AG10803 (cell line): Measurements from ENCODE around the gene CMIP.
"Not testable (repeated sequence)": the region's sequence is repeated elsewhere in the genome, so short reads cannot be mapped to it uniquely, and the experiment has no call there.

Experiments used
- DNase-seq: peaks from one replicate; pipeline ENCODE4 v3.0.0; 2010; ENCODE audit warnings: low read depth
- H3K4me3 ChIP-seq: 2 replicates; pipeline ENCODE4 v1.5.1; 2011; ENCODE audit warnings: mild to moderate bottlenecking, low read length, control low read depth
- TF ChIP-seq, protein P1 (sequence below): conservative IDR thresholded peaks from 2 replicates; pipeline ENCODE4 v1.5.1; 2011; ENCODE audit warnings: mild to moderate bottlenecking, low read length, control low read depth, inconsistent platforms

Gene CMIP

DNA sequence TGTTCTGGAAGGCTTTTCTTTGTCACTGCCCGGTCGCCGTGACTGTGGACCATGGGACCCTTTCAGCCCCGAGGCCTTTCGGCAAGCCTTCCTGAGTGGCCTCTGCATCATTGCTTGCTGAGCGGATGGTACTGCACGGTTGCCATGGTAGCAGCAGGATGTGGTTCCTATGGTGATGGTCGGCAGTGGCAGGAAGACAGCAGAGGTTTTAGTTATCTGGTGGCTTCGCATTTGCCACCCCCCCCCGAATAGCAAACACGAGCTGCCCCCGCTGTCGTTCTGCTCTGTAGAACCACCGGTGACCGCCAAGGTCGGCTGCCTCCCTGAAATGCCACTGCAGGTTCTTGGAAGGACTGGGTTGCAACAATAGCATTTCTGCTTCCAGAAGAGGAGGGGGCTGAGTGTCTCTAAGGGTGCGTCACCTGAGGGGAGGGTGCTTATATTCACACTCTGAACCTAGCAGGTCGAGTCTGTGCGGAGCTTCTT, 76.6 kb downstream of the CMIP start:
- H3K4me3 ChIP-seq: no peak overlapping the region
- TF ChIP-seq, protein P1, sequence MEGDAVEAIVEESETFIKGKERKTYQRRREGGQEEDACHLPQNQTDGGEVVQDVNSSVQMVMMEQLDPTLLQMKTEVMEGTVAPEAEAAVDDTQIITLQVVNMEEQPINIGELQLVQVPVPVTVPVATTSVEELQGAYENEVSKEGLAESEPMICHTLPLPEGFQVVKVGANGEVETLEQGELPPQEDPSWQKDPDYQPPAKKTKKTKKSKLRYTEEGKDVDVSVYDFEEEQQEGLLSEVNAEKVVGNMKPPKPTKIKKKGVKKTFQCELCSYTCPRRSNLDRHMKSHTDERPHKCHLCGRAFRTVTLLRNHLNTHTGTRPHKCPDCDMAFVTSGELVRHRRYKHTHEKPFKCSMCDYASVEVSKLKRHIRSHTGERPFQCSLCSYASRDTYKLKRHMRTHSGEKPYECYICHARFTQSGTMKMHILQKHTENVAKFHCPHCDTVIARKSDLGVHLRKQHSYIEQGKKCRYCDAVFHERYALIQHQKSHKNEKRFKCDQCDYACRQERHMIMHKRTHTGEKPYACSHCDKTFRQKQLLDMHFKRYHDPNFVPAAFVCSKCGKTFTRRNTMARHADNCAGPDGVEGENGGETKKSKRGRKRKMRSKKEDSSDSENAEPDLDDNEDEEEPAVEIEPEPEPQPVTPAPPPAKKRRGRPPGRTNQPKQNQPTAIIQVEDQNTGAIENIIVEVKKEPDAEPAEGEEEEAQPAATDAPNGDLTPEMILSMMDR: no peak
- no peak for DNase-seq

DNA sequence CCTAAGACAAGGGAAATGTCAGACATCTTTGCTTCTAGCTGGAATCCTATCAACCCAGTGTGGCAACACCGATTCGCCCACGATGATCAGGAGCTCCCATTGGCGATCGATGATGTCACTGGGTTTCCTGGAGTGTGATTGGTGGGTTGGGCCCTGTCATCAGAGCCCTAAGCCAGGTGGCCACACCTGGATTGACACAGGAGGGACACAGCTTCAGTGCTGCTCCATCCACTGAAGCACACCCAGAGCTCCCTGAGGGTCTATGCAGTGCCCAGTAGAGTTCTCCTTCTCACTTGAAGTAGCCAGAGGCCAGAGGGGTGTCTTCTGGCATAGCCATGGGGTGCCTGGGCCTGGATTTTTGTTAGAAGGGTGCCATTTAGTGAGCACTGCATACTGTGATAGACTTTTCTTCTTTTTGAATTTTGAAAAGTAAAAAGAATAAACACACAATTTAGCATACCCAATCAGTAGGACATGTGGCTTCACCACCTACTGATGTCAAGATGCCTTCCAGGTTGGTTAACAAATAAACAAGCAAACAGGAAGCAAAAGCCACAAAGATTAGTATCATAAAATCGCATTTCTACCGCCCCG, 77.6 kb downstream of the CMIP start:
- no peak for DNase-seq
- TF ChIP-seq, protein P1: no peak

DNA sequence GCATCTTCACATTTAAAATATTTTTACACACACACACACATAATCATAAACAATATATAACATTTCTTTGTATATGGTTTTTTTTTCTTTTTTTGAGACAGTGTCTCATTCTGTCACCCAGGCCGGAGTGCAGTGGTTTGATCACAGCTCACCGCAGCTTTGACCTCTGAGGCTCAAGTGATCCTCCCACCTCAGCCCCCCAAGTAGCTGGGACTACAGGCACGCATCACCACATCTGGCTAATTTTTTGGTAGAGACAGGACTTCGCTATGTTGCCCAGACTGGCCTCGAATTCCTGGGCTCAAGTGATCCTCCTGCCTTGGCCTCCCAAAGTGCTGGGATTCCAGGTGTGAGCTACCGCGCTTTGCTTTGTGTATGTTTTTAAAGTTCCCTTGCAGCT, 78.2 kb downstream of the CMIP start:
- H3K4me3 ChIP-seq, DNase-seq: not testable (repeated sequence)

More for the DNA sequence above, 77.6 kb downstream of the CMIP start:
- H3K4me3 ChIP-seq: no peak overlapping the region

DNA sequence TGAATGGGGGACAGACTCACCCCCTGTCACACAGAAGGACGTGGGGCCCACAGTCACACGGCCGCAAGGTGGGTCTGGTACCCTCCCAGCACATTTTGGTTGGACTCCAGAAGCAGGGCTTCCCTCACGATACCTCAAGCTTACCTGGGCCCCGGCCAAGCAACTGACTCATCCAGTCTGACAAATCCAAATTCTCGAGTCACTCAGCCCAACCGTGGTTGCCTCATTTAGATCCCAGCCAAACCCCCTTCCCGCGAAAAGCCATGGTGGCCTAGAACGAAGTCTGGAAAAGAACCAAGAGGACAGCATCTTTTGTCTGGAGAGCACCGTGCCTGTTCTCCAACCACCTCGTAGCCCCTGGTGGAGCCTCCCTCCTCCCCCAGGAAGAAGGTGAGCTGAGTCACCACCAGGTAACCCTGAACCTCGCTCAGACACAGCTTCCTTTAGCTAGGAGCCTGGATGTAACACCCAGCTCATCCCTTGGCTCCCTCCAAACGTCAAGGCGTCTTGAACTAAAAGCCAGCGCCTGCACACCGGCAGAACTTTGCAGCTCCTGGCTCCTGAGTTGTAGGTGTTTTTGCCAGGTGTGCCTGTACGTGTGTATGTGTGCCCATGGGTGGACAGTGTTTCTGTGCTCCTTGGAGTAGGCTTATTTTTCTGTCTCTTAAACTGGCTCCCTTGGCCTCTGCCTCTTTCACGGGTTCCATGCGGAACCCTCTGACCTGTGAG, 78.9 kb downstream of the CMIP start:
- TF ChIP-seq, protein P1: no peak
- peak; percentile 81 for DNase-seq
- H3K4me3 ChIP-seq: no peak overlapping the region

DNA sequence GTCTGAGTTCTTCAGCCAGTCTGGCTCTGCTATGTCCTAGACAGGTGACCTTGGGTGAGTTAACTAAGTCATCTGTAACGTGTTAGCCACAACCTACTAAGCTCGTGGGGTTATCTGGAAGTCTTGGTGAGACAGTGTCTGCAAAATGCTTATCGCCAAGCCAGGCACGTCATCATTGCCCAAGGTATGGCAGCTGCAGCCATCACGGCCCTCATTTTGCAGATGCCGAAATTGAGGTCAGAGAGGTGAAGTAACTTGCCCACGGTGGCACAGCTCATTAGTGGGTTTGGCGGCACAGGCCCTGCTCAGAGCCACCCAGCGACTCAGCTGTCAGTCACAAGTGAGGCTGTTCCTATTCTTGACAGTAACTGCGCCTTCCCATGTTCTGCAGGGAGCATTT, 79.8 kb downstream of the CMIP start:
- TF ChIP-seq, protein P1: no peak
- no peak for DNase-seq
- H3K4me3 ChIP-seq: no peak overlapping the region

DNA sequence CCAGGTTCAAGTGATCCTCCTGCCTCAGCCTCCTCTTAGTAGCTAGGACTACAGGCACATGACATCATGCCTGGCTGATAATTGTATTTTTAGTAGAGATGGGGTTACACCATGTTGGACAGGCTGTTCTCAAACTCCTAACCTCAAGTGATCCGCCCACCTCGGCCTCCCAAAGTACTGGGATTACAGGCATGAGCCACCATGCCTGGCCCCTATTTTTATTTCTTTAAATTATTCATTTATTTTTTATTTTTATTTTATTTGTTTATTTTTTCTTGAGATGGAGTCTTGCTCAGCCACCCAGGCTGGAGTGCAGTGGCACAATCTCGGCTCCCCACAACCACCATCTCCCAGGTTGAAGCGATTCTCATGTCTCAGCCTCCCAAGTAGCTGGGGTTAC, 80.3 kb downstream of the CMIP start:
- DNase-seq, H3K4me3 ChIP-seq: not testable (repeated sequence)

DNA sequence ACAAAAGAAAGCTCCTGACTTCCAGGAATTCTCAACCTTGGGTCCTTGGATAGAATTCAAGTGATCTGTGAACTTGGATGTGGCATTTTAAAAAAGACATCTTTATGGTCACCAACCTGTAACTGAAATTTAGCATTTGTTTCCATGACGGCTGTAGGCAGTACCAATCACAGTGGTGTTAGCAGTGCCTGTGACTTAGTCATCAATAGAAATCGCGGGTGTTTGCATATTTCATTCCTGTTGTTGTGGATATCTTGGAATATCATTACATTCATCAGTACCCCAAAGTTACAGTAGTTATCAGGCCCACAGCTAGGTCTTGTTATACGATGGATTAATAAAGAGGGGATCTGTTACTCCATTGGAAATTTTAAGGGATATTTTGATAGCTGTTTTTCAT, 81.6 kb downstream of the CMIP start:
- DNase-seq: peak; percentile 30
- no peak overlapping the region for H3K4me3 ChIP-seq
- TF ChIP-seq, protein P1: no peak

DNA sequence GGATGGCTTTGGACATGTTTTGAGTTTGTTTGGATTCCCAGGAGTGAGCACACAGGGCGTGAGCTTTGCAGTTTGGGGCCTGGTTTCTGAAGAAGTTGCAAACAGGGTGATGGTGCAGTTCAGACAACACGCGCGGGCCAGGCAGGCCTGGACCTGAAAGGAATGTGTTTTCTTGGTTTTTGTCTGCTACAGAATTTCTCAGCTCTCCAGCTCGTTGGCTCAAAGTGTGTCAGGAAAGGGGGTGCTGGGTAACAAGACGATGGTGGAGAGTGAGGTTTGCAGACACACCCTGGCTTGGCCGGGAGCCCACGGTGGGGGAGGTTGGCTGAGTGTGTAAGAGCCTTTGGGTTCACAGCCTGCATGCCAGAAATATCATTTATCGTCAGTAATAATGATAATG, 82.3 kb downstream of the CMIP start:
- peak; percentile 88 for DNase-seq
- H3K4me3 ChIP-seq: no peak overlapping the region; the same call in 1 of the 2 replicates
- TF ChIP-seq, protein P1: no peak
